ENCODE results near the gene MYO9B. TPM values are rescaled to one million over a fixed set of nuclear protein-coding genes. Genes with fewer than 3 reads are reported as not detected.
A peak's percentile ranks its signal among the peaks of the same experiment; 100 is the strongest.

MYO9B gene, protein sequence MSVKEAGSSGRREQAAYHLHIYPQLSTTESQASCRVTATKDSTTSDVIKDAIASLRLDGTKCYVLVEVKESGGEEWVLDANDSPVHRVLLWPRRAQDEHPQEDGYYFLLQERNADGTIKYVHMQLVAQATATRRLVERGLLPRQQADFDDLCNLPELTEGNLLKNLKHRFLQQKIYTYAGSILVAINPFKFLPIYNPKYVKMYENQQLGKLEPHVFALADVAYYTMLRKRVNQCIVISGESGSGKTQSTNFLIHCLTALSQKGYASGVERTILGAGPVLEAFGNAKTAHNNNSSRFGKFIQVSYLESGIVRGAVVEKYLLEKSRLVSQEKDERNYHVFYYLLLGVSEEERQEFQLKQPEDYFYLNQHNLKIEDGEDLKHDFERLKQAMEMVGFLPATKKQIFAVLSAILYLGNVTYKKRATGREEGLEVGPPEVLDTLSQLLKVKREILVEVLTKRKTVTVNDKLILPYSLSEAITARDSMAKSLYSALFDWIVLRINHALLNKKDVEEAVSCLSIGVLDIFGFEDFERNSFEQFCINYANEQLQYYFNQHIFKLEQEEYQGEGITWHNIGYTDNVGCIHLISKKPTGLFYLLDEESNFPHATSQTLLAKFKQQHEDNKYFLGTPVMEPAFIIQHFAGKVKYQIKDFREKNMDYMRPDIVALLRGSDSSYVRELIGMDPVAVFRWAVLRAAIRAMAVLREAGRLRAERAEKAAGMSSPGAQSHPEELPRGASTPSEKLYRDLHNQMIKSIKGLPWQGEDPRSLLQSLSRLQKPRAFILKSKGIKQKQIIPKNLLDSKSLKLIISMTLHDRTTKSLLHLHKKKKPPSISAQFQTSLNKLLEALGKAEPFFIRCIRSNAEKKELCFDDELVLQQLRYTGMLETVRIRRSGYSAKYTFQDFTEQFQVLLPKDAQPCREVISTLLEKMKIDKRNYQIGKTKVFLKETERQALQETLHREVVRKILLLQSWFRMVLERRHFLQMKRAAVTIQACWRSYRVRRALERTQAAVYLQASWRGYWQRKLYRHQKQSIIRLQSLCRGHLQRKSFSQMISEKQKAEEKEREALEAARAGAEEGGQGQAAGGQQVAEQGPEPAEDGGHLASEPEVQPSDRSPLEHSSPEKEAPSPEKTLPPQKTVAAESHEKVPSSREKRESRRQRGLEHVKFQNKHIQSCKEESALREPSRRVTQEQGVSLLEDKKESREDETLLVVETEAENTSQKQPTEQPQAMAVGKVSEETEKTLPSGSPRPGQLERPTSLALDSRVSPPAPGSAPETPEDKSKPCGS (N-terminal part only)
- total RNA-seq (2021; ENCODE audit: unreplicated experiment) (79.4 TPM), Bru-seq, nascent RNA (percentile 65 among the genes with signal in this experiment), BruChase-seq, experiment 1, labeled RNA remaining after a 2-hour chase (percentile 66 among the genes with signal in this experiment), BruChase-seq, experiment 2, labeled RNA remaining after a 6-hour chase (percentile 77 among the genes with signal in this experiment)
- polyA plus RNA-seq (2012; ENCODE audit: insufficient read length) = 91.4 TPM
- long read RNA-seq, partial matches to known transcripts = 56 of 84 reads
- long read RNA-seq, other reads (novel, unspliced or antisense) = 26 of 84 reads

DNA sequence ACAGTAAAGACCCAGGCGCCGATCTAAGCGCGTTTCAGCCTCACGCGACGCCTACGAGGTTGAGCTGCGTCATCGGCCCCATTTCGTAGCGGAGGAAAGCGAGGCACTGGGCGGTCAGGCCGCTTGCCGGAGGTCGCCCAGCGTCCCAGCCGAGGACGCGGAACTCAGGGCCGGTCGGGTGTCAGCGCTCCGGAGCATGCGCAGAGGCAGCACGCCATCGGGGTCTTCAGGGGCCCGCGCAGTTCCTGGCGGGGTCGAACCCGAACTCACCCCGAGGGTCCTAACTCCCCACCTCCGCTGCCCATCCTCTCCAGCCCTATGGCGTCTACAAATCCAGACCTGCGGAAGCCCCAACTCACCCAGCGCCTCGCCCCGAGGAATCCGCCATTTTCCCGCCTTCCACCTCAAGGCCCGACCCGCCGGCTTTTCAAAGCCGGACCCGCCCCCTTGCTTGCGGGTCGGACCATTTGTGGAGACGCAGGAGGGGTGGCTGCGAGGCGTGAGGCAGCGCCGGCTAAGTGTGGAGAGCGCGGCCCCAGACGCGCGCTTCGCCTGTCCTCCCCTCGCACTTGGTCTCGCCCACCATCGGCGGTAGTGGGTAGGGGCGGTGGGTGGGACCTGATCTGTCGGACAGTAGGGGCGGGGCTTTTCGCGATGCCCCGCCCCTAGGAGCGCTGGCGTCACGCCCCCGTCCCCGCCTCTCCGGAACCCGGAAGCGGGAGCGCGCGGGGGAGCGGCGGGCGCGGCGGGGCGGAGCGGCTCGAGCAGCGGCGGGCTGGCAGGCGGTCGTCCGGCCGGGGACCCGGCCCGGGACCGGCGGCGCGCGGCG lies at the start of gene MYO9B, which contains the start of gene HAUS8:
TSS of gene MYO9B (plus strand) at position 743 of the 829 bp plus-strand sequence. CDS start 25,941 bp downstream, outside the sequence.
TSS of gene HAUS8 (minus strand) at position 418 of the 829 bp plus-strand sequence. CDS start at position 388, 30 bp downstream.
- H3K27me3 ChIP-seq (ENCODE audit: control insufficient read depth, insufficient read depth, low read length) = no peaks in the 10 kb centered on the region
- POLR2A ChIA-PET = no interaction called here
- CTCF ChIA-PET = interaction anchor here (0.6 kb wide), 1 partner anchor 152 kb away, joined by 4 read pairs; no protein-coding TSS in a partner anchor
- peak within 1 kb of the TSS; percentile 68 to 81 for H3K4me3 ChIP-seq (ENCODE audit: low read depth in 2 of 2, low read length in 2 of 2)
- in situ Hi-C loops (cut with HindIII; ENCODE audit: low pct_unique_long_range_greater_than_20kb, low sequenced_read_pairs) = no loop called here
- peak within 1 kb of the TSS; percentile 90 for H3K27ac ChIP-seq (ENCODE audit: low read length)
- no peaks in the 10 kb centered on the region for H3K36me3 ChIP-seq (ENCODE audit: control insufficient read depth, insufficient read depth, low read length)
- ATAC-seq (peak; percentile 89), DNase-seq (ENCODE audit: low read depth, low spot score) (peak; percentile 91)
- peaks cover 30% of the 10 kb centered on the region for H3K4me1 ChIP-seq (ENCODE audit: control insufficient read depth, insufficient read depth, low read length)
- no peaks in the 10 kb centered on the region for H3K9me3 ChIP-seq (ENCODE audit: control insufficient read depth, insufficient read depth, low read depth, low read length)
- TF ChIP-seq SIN3A (IDR thresholded peaks at IDR 0.05; ENCODE audit: borderline replicate concordance, insufficient read depth, low read depth, low read length) = peak; percentile 52; the same call in 1 of the 2 replicates
- peak; percentile 82 for TF ChIP-seq POLR2AphosphoS5 (IDR thresholded peaks at IDR 0.05; ENCODE audit: low read depth, low read length)
- peak; percentile 98 for TF ChIP-seq TCF7L2 (IDR thresholded peaks at IDR 0.05; ENCODE audit: low read depth, low read length)
- TF ChIP-seq, protein P1, sequence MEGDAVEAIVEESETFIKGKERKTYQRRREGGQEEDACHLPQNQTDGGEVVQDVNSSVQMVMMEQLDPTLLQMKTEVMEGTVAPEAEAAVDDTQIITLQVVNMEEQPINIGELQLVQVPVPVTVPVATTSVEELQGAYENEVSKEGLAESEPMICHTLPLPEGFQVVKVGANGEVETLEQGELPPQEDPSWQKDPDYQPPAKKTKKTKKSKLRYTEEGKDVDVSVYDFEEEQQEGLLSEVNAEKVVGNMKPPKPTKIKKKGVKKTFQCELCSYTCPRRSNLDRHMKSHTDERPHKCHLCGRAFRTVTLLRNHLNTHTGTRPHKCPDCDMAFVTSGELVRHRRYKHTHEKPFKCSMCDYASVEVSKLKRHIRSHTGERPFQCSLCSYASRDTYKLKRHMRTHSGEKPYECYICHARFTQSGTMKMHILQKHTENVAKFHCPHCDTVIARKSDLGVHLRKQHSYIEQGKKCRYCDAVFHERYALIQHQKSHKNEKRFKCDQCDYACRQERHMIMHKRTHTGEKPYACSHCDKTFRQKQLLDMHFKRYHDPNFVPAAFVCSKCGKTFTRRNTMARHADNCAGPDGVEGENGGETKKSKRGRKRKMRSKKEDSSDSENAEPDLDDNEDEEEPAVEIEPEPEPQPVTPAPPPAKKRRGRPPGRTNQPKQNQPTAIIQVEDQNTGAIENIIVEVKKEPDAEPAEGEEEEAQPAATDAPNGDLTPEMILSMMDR (IDR thresholded peaks at IDR 0.05) = no peak
- TF ChIP-seq, protein P2, sequence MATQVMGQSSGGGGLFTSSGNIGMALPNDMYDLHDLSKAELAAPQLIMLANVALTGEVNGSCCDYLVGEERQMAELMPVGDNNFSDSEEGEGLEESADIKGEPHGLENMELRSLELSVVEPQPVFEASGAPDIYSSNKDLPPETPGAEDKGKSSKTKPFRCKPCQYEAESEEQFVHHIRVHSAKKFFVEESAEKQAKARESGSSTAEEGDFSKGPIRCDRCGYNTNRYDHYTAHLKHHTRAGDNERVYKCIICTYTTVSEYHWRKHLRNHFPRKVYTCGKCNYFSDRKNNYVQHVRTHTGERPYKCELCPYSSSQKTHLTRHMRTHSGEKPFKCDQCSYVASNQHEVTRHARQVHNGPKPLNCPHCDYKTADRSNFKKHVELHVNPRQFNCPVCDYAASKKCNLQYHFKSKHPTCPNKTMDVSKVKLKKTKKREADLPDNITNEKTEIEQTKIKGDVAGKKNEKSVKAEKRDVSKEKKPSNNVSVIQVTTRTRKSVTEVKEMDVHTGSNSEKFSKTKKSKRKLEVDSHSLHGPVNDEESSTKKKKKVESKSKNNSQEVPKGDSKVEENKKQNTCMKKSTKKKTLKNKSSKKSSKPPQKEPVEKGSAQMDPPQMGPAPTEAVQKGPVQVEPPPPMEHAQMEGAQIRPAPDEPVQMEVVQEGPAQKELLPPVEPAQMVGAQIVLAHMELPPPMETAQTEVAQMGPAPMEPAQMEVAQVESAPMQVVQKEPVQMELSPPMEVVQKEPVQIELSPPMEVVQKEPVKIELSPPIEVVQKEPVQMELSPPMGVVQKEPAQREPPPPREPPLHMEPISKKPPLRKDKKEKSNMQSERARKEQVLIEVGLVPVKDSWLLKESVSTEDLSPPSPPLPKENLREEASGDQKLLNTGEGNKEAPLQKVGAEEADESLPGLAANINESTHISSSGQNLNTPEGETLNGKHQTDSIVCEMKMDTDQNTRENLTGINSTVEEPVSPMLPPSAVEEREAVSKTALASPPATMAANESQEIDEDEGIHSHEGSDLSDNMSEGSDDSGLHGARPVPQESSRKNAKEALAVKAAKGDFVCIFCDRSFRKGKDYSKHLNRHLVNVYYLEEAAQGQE (IDR thresholded peaks at IDR 0.05; ENCODE audit: insufficient read depth in 1 of 2, low read depth in 2 of 2, low read length in 1 of 2) = peak in 1 of 2 experiments; percentile 41; a peak in 1 of 4 replicates
- intact Hi-C loops (cut with micrococcal nuclease; ENCODE audit: unreplicated experiment) = no loop called here
- BruUV-seq (replicated peaks) = no TSS peak

Measured in Panc1 (cell line).